ENCODE results near the gene DISC1. TPM values are rescaled to one million over a fixed set of nuclear protein-coding genes. Genes with fewer than 3 reads are reported as not detected.

The DISC1 gene
- polyA plus RNA-seq, 1 donor from 2014 or later, result 0.84 TPM

DNA sequence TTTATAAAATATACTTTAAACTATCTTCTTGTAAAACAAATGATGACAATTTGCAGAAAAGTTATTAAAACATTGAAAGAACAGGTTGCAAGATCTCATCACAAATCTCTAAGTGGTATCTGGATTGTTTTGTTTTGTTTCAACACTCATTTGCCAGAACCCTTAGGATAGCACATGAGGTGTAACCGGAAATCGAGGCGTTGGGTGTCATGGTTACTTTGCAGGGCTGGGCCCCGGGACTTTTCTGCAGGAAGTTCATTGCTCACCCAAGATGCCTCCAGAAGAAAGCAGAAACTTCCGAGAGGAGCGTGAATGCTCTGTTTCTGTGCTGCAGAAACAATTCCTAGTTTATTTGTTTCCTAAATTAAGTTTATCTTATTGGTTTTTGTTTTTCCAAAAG, 2.5 kb downstream of the DISC1 start:
- no peaks in the 10 kb centered on the region for H3F3A ChIP-seq (ENCODE audit: insufficient read depth, low read length, poor library complexity, severe bottlenecking)
- H3K9me3 ChIP-seq (ENCODE audit: low read length), result no peaks in the 10 kb centered on the region
- TF ChIP-seq MXI1 (conservative IDR thresholded peaks at IDR 0.05; ENCODE audit: poor library complexity, severe bottlenecking), result no peak
- TF ChIP-seq POLR2AphosphoS5 (IDR thresholded peaks at IDR 0.05), result no peak
- TF ChIP-seq EZH2 (IDR thresholded peaks at IDR 0.05; ENCODE audit: borderline replicate concordance, insufficient read depth, low read length, poor library complexity, severe bottlenecking), result no peak
- TF ChIP-seq SMC3 (conservative IDR thresholded peaks at IDR 0.05; ENCODE audit: poor library complexity), result no peak
- no peaks in the 10 kb centered on the region for H3K36me3 ChIP-seq (ENCODE audit: insufficient read depth, low read length)
- no peaks in the 10 kb centered on the region for H3K9me2 ChIP-seq (ENCODE audit: insufficient read depth, low read length)
- no peak overlapping the region for H3K9ac ChIP-seq (ENCODE audit: low read length)
- H2AFZ ChIP-seq (ENCODE audit: low read depth, low read length), result no peak overlapping the region
- peaks cover 11% of the 10 kb centered on the region for H3K27me3 ChIP-seq (ENCODE audit: insufficient read depth, low read depth, low read length)
- no peak overlapping the region for H3K4me2 ChIP-seq (ENCODE audit: low read length)
- no peak overlapping the region for H3K4me3 ChIP-seq (ENCODE audit: low read length)
- no peaks in the 10 kb centered on the region for H3K79me2 ChIP-seq (replicated peaks; ENCODE audit: insufficient read depth, low read length)
- H3K27ac ChIP-seq (ENCODE audit: low read length), result no peak overlapping the region
- H4K20me1 ChIP-seq (ENCODE audit: insufficient read depth), result no peaks in the 10 kb centered on the region

DNA sequence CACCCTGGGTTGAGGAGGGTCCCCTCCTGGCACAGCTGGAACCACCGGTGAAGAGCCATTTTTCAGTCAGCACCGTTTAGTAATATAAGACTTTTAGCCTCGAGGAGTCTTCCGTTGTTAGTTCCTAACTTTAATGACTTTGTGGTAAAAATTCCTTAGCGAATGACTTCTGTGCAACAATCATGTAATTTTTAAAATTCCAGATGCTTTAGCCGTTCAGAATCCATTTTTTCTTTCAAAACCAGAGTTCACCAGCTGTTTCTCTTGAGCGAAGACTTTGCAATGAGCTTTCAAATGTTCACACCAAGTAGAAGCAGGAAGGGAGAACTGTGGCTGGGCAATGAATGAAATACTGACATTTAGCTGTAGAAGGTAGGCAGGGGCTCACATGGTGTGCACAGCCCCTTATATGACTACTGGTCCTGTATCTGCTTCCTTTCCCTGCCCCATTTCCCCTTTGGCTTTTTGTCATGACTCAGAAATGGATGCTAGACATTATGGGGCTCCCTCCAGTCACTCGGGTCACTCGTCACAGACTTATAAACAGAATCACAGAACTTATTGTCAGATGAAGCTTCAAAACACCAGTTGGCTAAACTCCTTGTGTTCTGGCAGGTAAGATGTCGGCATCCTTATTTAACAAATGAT, 4.1 kb downstream of the DISC1 start:
- Histone ChIP-seq H3K9me3 (ENCODE audit: low read length) (no peaks in the 10 kb centered on the region), H3K4me3 (ENCODE audit: low read length) (no peak overlapping the region), H2AFZ (ENCODE audit: low read depth, low read length) (no peak overlapping the region), H3K79me2 (replicated peaks; ENCODE audit: insufficient read depth, low read length) (no peaks in the 10 kb centered on the region), H3K27ac (ENCODE audit: low read length) (no peak overlapping the region), H3K9ac (ENCODE audit: low read length) (no peak overlapping the region), H4K20me1 (ENCODE audit: insufficient read depth) (no peaks in the 10 kb centered on the region), H3K27me3 (ENCODE audit: insufficient read depth, low read depth, low read length) (peaks cover 11% of the 10 kb centered on the region), H3K9me2 (ENCODE audit: insufficient read depth, low read length) (no peaks in the 10 kb centered on the region), H3K4me2 (ENCODE audit: low read length) (no peak overlapping the region), H3F3A (ENCODE audit: insufficient read depth, low read length, poor library complexity, severe bottlenecking) (no peaks in the 10 kb centered on the region), H3K36me3 (ENCODE audit: insufficient read depth, low read length) (no peaks in the 10 kb centered on the region)
- no peak for TF ChIP-seq MXI1 (conservative IDR thresholded peaks at IDR 0.05; ENCODE audit: poor library complexity, severe bottlenecking)

- no peak overlapping the region for H3K27ac ChIP-seq (ENCODE audit: low read length)
- H3K36me3 ChIP-seq (ENCODE audit: insufficient read depth, low read length), result no peaks in the 10 kb centered on the region
- H3K9ac ChIP-seq (ENCODE audit: low read length), result no peak overlapping the region
- no peaks in the 10 kb centered on the region for H3K9me2 ChIP-seq (ENCODE audit: insufficient read depth, low read length)
- H4K20me1 ChIP-seq (ENCODE audit: insufficient read depth), result no peaks in the 10 kb centered on the region
- no peaks in the 10 kb centered on the region for H3F3A ChIP-seq (ENCODE audit: insufficient read depth, low read length, poor library complexity, severe bottlenecking)
- H3K4me2 ChIP-seq (ENCODE audit: low read length), result no peak overlapping the region
- no peaks in the 10 kb centered on the region for H3K79me2 ChIP-seq (replicated peaks; ENCODE audit: insufficient read depth, low read length)
- TF ChIP-seq EZH2 (IDR thresholded peaks at IDR 0.05; ENCODE audit: borderline replicate concordance, insufficient read depth, low read length, poor library complexity, severe bottlenecking) (no peak), POLR2AphosphoS5 (IDR thresholded peaks at IDR 0.05) (no peak), SMC3 (conservative IDR thresholded peaks at IDR 0.05; ENCODE audit: poor library complexity) (no peak), RAD21 (conservative IDR thresholded peaks at IDR 0.05) (no peak), REST (IDR thresholded peaks at IDR 0.05; ENCODE audit: borderline replicate concordance) (no peak)
- peaks cover 11% of the 10 kb centered on the region for H3K27me3 ChIP-seq (ENCODE audit: insufficient read depth, low read depth, low read length)
- H2AFZ ChIP-seq (ENCODE audit: low read depth, low read length), result no peak overlapping the region
- H3K4me3 ChIP-seq (ENCODE audit: low read length), result no peak overlapping the region
- H3K9me3 ChIP-seq (ENCODE audit: low read length), result no peaks in the 10 kb centered on the region
Measured at GRCh38 chr1:231631717-231632116, 5.1 kb downstream of the DISC1 start.

Data from neural cell (in vitro differentiated cells).